ENCODE data around the gene C1orf122. TPM values are rescaled to one million over a fixed set of nuclear protein-coding genes. Genes with fewer than 3 reads are reported as not detected.

C1orf122 gene
- total RNA-seq, 1 experiment from 2014 or later = 52.4 TPM

DNA sequence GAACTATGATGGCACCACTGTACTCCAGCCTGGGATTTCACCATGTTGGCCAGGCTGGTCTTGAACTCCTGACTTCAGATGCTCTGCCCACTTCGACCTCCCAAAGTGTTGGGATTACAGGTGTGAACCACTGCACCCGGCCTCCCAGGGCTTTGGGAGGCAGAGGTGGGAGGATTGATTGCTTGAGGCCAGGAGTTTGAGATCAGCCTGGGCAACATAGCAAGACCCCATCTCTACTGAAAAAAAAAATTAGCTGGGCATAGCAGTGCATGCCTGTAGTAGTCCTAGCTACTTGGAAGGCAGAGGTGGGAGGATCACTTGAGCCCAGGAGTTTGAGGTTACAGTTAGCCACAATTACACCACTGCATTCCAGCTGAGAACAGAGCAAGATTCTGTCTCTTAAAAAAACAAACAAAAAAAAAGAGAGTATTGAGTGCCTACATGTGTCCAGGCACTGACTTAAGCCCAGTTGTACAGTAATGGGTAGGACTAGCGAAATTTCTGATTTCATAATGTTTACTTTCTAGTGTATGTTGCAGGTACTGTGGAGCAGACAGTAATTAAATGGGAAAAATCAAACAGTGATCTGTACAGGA, 9.7 kb upstream of the C1orf122 start:
- peak; percentile 52 for DNase-seq (ENCODE audit: low read depth)

DNA sequence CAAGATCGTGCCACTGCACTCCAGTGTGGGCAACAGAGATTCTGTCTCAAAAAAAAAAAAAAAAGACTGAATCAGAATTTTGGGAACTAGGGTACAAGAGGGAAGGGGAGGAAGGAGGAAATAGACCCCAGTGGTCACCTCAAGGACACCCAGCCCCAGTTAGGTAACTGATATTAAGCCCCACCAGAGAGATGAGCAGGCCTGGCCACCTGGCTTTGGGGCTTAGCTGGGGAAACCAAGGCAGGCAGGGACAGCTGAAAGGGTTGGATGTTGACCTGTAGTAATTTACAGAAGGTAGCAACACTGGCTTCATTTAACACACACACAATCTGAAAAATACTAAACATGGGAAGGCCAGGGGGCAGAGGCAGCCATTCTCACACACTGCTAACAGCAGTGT, 5.2 kb upstream of the C1orf122 start:
- no peak for DNase-seq (ENCODE audit: low read depth)

DNA sequence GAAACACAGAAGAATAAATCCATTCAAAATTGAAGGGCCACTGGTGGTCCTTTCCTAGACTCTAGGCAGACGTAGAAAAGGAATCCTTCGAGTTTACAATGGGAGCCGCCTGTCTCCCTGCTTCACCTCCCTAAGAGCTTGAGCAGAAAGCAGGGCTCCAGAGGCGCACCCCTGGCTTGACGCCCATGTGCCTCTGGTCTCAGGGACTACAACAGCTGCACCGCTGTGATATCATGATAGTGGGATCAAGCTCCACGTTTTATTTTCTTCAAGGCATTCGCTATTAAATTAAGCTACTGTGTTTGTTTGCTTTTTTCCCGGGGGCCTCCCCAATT, 403 bp upstream of the C1orf122 start:
- DNase-seq (ENCODE audit: low read depth) = no peak

DNA sequence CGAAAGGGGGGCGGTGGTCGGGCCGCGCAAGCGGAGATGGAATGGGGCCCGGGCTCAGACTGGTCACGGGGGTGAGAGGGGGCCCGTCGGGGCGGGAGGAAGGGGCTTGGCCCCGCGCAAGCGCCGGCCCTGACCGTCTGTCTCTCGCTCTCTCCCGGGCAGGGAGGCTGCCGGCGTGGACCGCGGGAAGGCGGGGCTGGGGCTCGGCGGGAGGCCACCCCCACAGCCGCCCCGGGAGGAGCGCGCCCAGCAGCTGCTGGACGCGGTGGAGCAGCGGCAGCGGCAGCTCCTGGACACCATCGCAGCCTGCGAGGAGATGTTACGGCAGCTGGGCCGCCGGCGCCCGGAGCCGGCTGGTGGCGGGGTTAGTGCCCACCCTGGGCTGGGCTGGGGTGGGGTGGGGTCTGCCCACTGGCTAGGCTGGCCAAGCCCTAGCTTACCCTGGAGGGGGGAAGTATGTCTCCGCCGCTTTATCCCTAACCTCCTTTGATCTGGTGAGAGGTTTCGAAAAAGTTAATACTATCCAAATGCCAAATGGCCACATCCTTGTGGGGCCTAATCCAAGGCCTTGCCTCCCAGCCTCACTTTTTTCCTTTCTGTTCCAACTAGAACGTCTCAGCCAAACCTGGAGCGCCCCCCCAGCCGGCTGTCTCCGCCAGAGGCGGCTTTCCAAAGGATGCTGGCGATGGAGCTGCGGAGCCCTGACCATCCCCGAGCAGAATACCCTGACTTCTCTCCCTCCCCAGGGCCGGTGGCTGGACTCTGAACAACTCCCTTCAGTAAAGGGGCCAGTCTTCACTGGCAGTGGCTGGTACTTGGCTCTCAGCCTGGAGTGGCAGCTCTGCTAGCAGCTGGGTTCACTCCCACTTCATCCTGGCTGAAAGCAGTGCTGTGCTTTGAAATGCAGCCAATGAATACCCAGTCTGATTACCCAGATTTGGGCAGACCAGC, 1.1 kb downstream of the C1orf122 start:
- peak; percentile 80 for DNase-seq (ENCODE audit: low read depth)

- no peak for DNase-seq (ENCODE audit: low read depth)
Observed at GRCh38 chr1:37809942-37810341, 2.4 kb downstream of the C1orf122 start.

GRCh38 chr1:37811027-37811655, 3.6 kb downstream of the C1orf122 start:
- DNase-seq (ENCODE audit: low read depth) = peak; percentile 76

DNA sequence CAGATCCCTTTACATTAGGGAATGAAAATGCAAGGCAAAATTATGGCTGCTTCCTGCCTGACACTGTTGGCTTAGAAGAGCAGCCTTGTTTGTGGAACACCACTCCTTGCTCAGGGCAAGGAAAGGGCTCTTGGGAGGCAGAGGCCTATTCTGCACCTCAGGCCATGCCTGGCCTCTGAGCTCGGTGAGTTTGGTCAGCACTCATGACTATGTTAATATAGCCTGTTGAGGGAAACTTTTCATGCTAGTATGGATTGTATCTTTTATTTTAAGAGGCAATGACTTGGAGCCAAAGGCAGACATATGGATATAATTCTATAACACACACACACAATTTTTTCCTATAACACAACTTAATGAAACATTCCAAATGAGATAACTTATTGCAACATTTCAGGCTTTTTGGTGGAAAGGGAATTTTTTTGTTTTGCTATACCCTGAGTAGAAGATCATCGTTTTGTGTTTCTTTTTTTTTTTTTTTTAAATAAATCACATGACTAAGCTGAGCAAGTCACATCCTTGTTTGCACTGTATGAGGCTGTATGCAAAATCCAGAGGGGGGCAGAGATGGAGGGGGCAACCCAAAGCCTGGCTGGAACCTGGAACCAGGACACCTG, 6.0 kb downstream of the C1orf122 start:
- no peak for DNase-seq (ENCODE audit: low read depth)

GRCh38 chr1:37814252-37814651, 6.7 kb downstream of the C1orf122 start:
- DNase-seq (ENCODE audit: low read depth) = no peak

DNA sequence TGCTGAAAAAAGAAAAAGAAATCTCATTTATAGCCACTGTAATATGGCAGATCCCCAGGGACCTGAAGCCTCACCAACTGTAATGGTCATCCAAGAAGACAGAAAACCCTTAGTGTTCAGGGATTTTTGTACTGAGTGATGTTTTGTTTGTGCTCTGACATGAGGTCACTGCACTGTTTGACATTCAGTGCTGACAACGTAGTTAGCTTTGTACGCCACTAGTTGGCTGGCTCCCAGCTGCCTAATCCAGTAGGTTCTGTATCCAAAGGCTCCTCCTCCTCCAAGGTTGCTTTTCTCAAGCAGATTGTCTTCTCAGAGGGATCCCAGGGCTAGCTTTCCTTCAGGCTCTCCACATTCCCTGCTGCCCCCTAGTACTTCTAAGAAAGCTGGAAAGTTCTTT, 9.9 kb downstream of the C1orf122 start:
- DNase-seq (ENCODE audit: low read depth) = no peak

- no peak for DNase-seq (ENCODE audit: low read depth)
Observed at GRCh38 chr1:37821481-37821880, 13.9 kb downstream of the C1orf122 start.

GRCh38 chr1:37822906-37823815, 15.6 kb downstream of the C1orf122 start:
- no peak for DNase-seq (ENCODE audit: low read depth)

DNA sequence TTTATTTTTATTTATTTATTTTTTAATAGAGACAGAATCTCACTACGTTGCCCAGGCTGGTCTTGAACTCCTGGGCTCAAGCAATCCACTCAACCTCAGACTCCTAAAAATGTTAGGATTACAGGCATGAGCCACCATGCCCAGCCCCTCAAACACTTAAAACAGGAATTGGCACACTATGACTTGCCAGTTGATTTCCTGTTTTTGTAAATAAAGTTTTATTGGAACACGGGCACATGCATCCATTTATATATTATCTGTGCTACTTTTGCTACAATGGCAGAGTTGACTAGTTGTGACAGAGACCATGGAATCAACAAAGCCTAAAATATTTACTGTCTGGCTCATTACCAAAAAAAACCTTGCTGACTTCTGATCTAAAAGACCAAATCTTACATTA, 16.4 kb downstream of the C1orf122 start:
- no peak for DNase-seq (ENCODE audit: low read depth)

- DNase-seq (ENCODE audit: low read depth) = no peak
Observed at GRCh38 chr1:37825506-37825905, 17.9 kb downstream of the C1orf122 start.

DNA sequence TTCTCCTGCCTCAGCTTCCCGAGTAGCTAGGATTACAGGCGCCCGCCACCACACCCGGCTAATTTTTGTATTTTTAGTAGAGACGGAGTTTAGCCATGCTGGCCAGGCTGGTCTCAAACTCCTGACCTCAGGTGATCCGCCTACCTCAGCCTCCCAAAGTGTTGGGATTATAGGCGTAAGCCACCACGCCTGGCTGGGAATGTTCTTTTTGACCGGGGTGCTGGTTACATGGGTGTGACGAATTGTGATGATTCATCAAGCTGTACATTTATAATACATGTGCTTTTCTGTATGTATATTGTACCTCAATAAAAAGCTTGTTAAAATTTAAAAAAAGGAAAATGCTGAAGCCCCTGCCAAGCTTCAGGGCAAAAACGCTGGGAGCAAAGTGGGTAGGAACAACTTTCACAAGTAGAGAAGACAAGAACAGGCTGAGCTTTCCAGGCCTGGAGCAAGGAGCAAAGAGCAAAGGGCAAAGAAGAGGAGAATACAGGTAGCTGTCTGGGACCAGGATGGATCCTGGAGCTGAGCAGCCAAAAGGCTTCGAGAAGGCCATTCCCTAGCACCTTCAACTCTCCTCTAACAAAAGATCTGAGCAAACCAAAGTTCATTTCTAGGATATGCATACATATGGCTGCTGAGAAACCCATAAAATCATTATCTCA, 21.0 kb downstream of the C1orf122 start:
- DNase-seq (ENCODE audit: low read depth) = no peak

GRCh38 chr1:37831109-37831508, 23.5 kb downstream of the C1orf122 start:
- DNase-seq (ENCODE audit: low read depth) = no peak

- no peak for DNase-seq (ENCODE audit: low read depth)
Observed at GRCh38 chr1:37831809-37832208, 24.2 kb downstream of the C1orf122 start.

GRCh38 chr1:37836788-37837187, 29.2 kb downstream of the C1orf122 start:
- no peak for DNase-seq (ENCODE audit: low read depth)

DNA sequence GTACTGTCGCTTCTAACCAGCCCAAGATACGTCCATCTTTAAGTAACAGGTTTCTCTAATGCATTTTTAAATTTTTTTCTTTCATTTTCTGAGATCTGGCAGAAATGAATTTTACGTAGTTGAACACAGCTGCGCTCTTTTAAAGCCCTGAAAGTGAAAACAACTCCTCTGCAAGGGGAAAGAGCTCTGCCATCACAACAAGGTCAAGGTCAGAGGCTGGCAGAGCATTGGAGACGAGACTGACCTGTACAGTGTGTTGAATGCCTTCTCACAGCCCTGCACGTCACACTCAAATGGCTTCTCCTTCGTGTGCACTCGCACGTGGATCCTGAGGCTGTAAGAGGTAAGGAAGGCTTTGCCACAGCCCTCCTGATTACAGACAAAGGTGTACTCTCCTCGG, 32.1 kb downstream of the C1orf122 start:
- DNase-seq (ENCODE audit: low read depth) = no peak

DNA sequence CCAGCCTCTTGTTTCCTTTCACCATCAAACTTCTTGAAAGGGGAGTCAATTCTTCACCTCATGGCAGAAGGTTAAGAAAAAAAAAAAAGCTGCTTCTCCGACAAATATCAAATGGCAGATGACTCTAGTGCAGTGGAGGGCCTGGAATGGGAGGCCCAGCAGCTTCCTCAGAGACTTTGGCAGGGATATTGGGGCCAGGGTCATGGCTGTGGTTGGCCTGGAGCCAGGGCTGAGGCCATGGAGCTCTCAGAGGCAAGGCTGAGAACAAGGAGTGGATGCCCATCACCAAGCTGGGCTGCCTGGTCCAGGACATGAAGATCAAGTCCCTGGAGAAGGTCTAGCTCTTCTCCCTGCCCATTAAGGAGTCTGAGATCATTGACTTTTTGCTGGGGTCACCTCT, 33.1 kb downstream of the C1orf122 start:
- no peak for DNase-seq (ENCODE audit: low read depth)

DNA sequence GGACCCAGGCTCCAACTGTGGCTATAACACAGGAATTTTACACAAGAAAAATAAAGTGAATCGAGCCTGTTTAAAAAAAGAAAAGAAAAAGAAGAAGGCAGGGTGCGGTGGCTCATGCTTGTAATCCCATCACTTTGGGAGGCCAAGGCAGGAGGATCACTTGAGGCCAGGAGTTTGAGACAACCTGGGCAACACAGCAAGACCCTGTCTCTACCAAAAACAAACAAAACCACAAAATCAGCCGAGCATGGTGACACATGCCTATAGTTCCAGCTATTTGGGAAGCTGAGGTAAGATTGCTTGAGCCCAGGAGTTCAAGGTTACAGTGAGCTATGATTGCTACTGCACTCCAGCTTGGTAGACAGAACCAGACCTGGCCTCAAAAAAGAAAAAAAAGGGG, 34.1 kb downstream of the C1orf122 start:
- no peak for DNase-seq (ENCODE audit: low read depth)

GRCh38 chr1:37844536-37844935, 36.9 kb downstream of the C1orf122 start:
- DNase-seq (ENCODE audit: low read depth) = no peak
